Caki2 (cell line): Measurements from ENCODE around the gene NR1H3. TPM values are rescaled to one million over a fixed set of nuclear protein-coding genes. Genes with fewer than 3 reads are reported as not detected.

ENCODE experiments used
- DNase-seq: peaks from one replicate; pipeline ENCODE4 v3.0.0-alpha.2; 2015; ENCODE audit warnings: low read depth
- in situ Hi-C: cut with HindIII; loops from 2 replicates; pipeline ENCODE4 v1.10.0; 2016; ENCODE audit warnings: low sequenced_read_pairs, low pct_unique_long_range_greater_than_20kb, mixed read lengths
- total RNA-seq: library from RNA; depleted of rRNA; stranded (reverse); fragments of >200 nt; shearing (Covaris generic); gene quantifications from 2 replicates; pipeline ENCODE4 v1.2.3, GENCODE V29; 2014; ENCODE audit warnings: low replicate concordance

NR1H3 gene
- total RNA-seq, 1 experiment from 2014 or later: 14.0 TPM

GRCh38 chr11:47261291-47261800, 3.5 kb downstream of the NR1H3 start:
- no peak for DNase-seq
- in situ Hi-C loops: no loop called here

GRCh38 chr11:47264119-47264518, 6.3 kb downstream of the NR1H3 start:
- no peak for DNase-seq
- in situ Hi-C loops: no loop called here

DNA sequence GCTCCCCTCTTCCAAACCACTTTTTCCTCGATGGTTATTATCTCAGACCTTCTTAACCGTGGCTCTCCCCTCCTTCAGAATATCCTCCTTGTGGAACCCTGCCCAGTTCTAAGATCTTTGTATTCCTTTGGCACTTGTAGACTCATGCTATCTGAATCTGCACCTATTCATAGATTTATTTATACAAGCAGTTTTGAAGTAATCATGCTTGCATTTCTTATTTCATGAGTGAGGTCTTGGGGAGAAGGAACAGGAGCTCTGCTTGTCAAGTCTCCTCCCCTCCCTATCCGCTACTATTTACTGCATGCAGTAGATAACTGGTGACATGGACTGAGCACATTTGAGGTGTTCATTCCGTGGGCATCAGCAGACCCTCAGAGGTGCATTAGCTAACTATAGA, 6.7 kb downstream of the NR1H3 start:
- DNase-seq: no peak
- in situ Hi-C loops: no loop called here

GRCh38 chr11:47267876-47268275, 10.1 kb downstream of the NR1H3 start:
- DNase-seq: no peak
- in situ Hi-C loops: no loop called here

DNA sequence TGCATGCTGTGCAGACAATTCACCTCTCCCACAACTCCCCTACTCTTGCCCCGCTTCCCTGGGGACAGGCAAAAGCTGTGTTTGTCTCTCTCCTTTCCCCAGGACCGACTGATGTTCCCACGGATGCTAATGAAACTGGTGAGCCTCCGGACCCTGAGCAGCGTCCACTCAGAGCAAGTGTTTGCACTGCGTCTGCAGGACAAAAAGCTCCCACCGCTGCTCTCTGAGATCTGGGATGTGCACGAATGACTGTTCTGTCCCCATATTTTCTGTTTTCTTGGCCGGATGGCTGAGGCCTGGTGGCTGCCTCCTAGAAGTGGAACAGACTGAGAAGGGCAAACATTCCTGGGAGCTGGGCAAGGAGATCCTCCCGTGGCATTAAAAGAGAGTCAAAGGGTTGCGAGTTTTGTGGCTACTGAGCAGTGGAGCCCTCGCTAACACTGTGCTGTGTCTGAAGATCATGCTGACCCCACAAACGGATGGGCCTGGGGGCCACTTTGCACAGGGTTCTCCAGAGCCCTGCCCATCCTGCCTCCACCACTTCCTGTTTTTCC, 10.7 kb downstream of the NR1H3 start:
- no peak for DNase-seq
- in situ Hi-C loops: no loop called here

DNA sequence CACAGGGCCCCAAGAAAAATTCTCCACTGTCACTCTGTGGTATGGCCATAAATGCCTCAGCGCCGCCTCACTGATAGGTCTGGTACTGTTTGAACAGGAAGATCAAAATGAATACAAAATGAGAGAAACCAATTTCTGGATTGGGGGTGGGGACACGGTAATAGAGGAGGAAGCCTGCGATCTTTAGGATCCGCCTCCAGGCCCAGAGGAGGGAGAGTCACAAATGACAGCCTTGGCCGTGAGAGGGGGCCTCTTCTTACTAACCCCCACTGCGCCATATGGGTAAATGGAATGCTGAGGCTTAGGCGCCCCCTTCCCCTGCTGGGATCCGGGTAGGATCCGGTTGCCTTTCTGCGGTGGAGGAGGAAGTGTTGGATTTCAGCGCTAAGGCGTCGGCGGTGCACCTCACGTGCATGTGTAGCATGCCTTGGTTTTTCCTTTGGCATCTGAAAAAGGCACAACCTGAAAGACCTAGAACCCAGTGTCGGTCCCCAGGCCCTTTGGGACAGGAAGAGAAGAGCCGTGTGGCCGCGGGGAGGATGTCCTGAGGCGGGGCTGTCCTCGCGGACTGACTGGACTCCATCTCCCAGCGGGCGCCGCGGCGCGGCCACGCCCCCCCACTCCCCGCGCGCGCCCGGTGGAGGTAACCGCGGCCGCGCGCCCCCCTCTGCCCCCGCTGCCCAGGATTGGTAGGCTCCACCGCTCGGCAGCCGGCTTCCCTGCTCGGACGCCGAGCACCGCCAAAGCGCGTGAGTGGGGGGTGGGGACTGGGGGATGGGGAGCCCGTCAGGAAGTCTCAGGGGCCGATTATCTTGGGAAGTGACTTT, 11.4 kb downstream of the NR1H3 start:
- DNase-seq: peak; percentile 83
- in situ Hi-C loops: no loop called here

DNA sequence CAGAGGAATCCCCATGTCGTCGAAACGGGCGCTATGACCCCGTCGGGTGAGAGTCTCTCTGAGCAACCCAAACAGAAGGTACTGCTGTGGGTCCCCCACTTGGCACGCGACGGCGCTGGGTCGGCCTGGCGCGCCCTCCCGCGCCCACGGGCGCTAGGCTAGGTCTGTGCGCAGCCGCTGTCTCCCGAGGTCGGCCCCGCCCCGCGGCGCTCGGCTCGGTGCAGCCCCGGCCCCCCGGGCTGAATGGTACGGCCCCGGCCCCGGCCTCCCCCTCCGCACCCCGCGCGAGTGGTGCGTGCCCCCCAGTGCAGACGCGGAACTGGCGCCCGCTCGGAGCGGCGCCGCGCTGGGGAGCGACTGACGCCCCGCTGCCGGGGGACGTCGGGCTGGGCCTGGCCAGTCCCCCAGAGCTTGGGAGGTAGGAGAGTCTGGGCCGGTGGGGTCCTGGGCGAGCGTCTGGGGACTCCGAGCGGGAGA, 12.1 kb downstream of the NR1H3 start, which contains the start of gene MADD:
Gene MADD (plus strand): TSS at position 305 of the 477 bp plus-strand sequence.
- in situ Hi-C loops: no loop called here
- DNase-seq: peak; percentile 55

DNA sequence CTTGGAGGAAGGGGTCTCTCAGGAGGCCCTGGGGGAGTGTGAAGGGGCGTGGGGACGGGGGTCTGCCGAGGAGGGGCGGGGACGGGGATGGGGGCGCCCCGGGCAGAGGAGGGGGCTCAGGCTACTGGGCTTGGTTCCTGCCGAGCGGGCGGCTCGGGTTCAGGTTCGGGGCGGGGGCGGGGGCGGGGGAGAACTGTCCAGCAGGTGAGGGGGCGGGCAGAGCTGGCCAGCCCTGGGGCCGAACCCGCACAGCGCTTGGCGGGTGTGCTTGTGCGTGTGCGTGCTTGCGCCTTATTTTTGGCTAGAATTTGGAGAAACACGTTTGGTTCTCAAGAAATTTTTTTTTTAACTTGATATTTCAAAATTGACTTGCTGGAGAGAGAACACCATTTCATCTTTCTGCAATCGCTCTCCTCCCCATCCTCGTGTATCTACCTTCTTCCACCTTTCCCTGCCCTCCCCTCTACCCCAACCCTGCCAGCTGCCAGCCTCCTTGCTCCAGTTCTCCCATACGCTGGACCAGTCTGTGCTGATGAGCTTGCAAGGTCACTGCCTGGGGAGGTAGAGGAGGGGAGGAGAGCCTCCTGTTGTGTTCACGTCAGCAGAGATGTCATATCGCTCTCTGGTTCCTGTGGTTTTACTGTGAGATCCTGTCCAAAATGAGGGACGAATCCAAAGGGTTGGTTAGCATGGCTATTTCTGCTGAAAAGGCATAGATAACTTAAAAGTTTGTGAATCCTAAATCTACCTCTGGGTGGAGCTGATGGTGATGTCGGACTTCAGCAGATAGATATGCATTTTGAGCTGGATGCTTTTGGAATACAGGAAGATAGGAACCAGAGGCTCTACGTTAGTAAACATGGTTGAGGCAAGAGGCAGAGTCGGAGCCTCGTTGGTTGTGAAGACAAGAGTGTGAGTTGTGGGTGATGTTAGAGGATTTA, 12.8 kb downstream of the NR1H3 start:
- in situ Hi-C loops: no loop called here
- DNase-seq: peak; percentile 23

DNA sequence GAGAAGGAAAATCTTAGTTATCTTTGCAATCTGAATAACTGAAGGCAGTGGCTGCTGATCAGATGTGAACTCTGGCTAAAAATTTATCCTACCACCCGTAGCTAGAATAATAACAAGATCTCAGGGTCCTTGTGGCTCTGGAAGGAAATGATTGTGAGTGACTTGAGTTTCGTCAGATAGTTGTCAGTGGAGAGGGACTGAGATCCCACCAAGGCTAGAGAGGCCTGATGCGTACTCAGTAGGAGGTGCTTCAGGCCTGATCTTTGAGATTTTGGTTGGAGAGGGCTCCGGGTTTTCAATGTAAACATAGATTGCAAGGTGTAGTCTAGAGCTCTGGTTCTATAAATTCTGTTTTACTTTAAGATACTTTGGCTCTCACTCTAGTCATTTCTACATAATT, 13.5 kb downstream of the NR1H3 start:
- no peak for DNase-seq
- in situ Hi-C loops: no loop called here

GRCh38 chr11:47271961-47272661, 14.3 kb downstream of the NR1H3 start:
- in situ Hi-C loops: no loop called here
- no peak for DNase-seq

- in situ Hi-C loops: no loop called here
- no peak for DNase-seq
Observed at GRCh38 chr11:47272706-47273105, 14.9 kb downstream of the NR1H3 start.

DNA sequence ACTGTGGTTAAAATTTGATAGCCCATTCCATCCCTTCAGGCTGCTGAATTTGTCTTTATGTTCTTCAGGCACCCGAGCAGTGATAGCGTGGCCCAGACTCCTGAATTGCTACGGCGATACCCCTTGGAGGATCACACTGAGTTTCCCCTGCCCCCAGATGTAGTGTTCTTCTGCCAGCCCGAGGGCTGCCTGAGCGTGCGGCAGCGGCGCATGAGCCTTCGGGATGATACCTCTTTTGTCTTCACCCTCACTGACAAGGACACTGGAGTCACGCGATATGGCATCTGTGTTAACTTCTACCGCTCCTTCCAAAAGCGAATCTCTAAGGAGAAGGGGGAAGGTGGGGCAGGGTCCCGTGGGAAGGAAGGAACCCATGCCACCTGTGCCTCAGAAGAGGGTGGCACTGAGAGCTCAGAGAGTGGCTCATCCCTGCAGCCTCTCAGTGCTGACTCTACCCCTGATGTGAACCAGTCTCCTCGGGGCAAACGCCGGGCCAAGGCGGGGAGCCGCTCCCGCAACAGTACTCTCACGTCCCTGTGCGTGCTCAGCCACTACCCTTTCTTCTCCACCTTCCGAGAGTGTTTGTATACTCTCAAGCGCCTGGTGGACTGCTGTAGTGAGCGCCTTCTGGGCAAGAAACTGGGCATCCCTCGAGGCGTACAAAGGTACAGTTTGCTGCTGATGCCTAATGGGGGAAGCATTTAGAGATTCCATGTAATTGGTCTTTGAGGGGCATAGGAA, 16.9 kb downstream of the NR1H3 start:
- in situ Hi-C loops: no loop called here
- DNase-seq: no peak

GRCh38 chr11:47276923-47277322, 19.1 kb downstream of the NR1H3 start:
- in situ Hi-C loops: no loop called here
- DNase-seq: no peak

DNA sequence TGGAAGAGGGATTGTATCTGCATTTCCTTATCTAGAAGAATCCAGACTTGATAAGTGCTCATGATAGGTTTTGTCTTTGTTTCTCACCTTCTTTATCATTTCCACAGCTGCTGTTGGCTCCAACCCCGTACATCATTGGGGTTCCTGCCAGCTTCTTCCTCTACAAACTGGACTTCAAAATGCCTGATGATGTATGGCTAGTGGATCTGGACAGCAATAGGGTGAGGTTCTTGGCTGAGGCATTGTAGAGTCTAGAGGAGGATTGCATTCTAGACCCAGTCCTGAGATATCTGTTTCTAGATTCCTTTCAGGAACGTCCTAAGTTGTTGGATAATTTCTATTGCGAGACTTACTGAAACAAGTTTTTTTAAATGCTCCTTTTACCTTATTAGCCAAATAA, 20.3 kb downstream of the NR1H3 start:
- in situ Hi-C loops: no loop called here

GRCh38 chr11:47278769-47279168, 21.0 kb downstream of the NR1H3 start:
- in situ Hi-C loops: no loop called here

More for the DNA sequence above, 20.3 kb downstream of the NR1H3 start:
- no peak for DNase-seq

GRCh38 chr11:47280099-47280498, 22.3 kb downstream of the NR1H3 start:
- in situ Hi-C loops: no loop called here
- no peak for DNase-seq

More at GRCh38 chr11:47278769-47279168, 21.0 kb downstream of the NR1H3 start:
- no peak for DNase-seq

- in situ Hi-C loops: no loop called here
- no peak for DNase-seq
Observed at GRCh38 chr11:47280860-47281259, 23.1 kb downstream of the NR1H3 start.
